NCI-H460 (cell line): ENCODE results near the gene ZNF816. TPM values are rescaled to one million over a fixed set of nuclear protein-coding genes. Genes with fewer than 3 reads are reported as not detected.
"Not testable (repeated sequence)": the region's sequence is repeated elsewhere in the genome, so short reads cannot be mapped to it uniquely, and the experiment has no call there.

Experiments used
- DNase-seq: peaks from one replicate; pipeline ENCODE4 v3.0.0-alpha.2; 2016; ENCODE audit warnings: low read depth; ENCODE audit errors: extremely low read depth
- polyA plus RNA-seq: library from polyadenylated mRNA; depleted of rRNA; stranded (reverse); fragments of >200 nt; gene quantifications from 2 replicates; pipeline ENCODE4 v1.2.3, GENCODE V29; 2014; cell fraction: nucleus; rRNA removed
- total RNA-seq: library from RNA; depleted of rRNA; stranded (reverse); fragments of >200 nt; shearing (Covaris generic); gene quantifications from 2 replicates; pipeline ENCODE4 v1.2.3, GENCODE V29; 2014; rRNA removed

ZNF816 gene
- total RNA-seq = 5.1 and 6.9 TPM in 2 replicates
- polyA plus RNA-seq = 0.61 and 4.9 TPM in 2 replicates

GRCh38 chr19:52962394-52963246 is at the start of gene ZNF816:
Gene ZNF816, minus strand, starts transcription at chr19:52962881. Its CDS starts 6,792 bp downstream, at chr19:52956089.
- peak; percentile 79 for DNase-seq

GRCh38 chr19:53012006-53012405 is 49.3 kb upstream of the ZNF816 start:
- DNase-seq = no peak

- no peak for DNase-seq
Observed at GRCh38 chr19:53010494-53010893, 47.8 kb upstream of the ZNF816 start.

GRCh38 chr19:53008061-53008778 is 45.5 kb upstream of the ZNF816 start:
- DNase-seq = no peak

- no peak for DNase-seq
Observed at GRCh38 chr19:53007606-53008005, 44.9 kb upstream of the ZNF816 start.

- no peak for DNase-seq
Observed at GRCh38 chr19:53007200-53007599, 44.5 kb upstream of the ZNF816 start.

- DNase-seq = no peak
Observed at GRCh38 chr19:53004242-53004641, 41.6 kb upstream of the ZNF816 start.

GRCh38 chr19:53002479-53002878 is 39.8 kb upstream of the ZNF816 start:
- DNase-seq = no peak

GRCh38 chr19:52997975-52998374 is 35.3 kb upstream of the ZNF816 start:
- DNase-seq = no peak

GRCh38 chr19:52995711-52996110 is 33.0 kb upstream of the ZNF816 start:
- DNase-seq = no peak

- no peak for DNase-seq
Observed at GRCh38 chr19:52993342-52994178, 30.9 kb upstream of the ZNF816 start.

- no peak for DNase-seq
Observed at GRCh38 chr19:52992109-52993004, 29.7 kb upstream of the ZNF816 start.

- DNase-seq = peak; percentile 8
Observed at GRCh38 chr19:52991484-52991883, 28.8 kb upstream of the ZNF816 start.

- no peak for DNase-seq
Observed at GRCh38 chr19:52990759-52991418, 28.2 kb upstream of the ZNF816 start.

GRCh38 chr19:52988506-52988905 is 25.8 kb upstream of the ZNF816 start:
- no peak for DNase-seq

GRCh38 chr19:52987221-52987620 is 24.5 kb upstream of the ZNF816 start:
- DNase-seq = no peak

- DNase-seq = not testable (repeated sequence)
Observed at GRCh38 chr19:52983167-52983566, 20.5 kb upstream of the ZNF816 start.

- DNase-seq = no peak
Observed at GRCh38 chr19:52981329-52981728, 18.6 kb upstream of the ZNF816 start.

- no peak for DNase-seq
Observed at GRCh38 chr19:52967772-52968171, 5.1 kb upstream of the ZNF816 start.
